Ovary (tissue), 3 donors: ENCODE data around the gene C4orf50.

Source experiments
- CTCF ChIP-seq, 3 donors: fragments of 450-650 bp in 2 of 3; fragments of 200-600 bp in 1 of 3; IDR thresholded peaks; one replicate each; pipeline versions ENCODE4 v1.5.1 to v1.8.0; 2016 to 2022; ENCODE audit warnings: antibody characterized with exemption in 3 of 3, mild to moderate bottlenecking in 1 of 3
- EP300 ChIP-seq: sonication (generic); formaldehyde crosslinking; IDR thresholded peaks from one replicate; pipeline ENCODE4 v1.6.1; 2017; ENCODE audit warnings: antibody characterized with exemption
- POLR2A ChIP-seq: fragments of 450-650 bp; IDR thresholded peaks from one replicate; pipeline ENCODE4 v1.6.1; 2017; ENCODE audit warnings: antibody characterized with exemption, mild to moderate bottlenecking, moderate library complexity
- donor health status: DM: no; HTN: no; CAD: no.

GRCh38 chr4:5894266-5894665, 124.0 kb downstream of the C4orf50 start:
- TF ChIP-seq CTCF (IDR thresholded peaks at IDR 0.05) (no peak), POLR2A (no peak), EP300 (no peak)
